HL-60 (cell line): ENCODE data around the gene ANTXR1.

ENCODE experiments used
- DNase-seq, 2 experiments: peaks; one replicate each; pipeline ENCODE4 v3.0.0-alpha.2; 2010 to 2020; ENCODE audit warnings: low read depth in 1 of 2, low spot score in 1 of 2
- H3K27ac ChIP-seq: fragments of 250-450 bp; sonication (Bioruptor Pico); replicated peaks from 2 replicates; pipeline ENCODE4 v1.5.1; 2020; ENCODE audit warnings: mild to moderate bottlenecking, moderate library complexity
- H3K27me3 ChIP-seq: fragments of 250-450 bp; sonication (Bioruptor Pico); 2 replicates; pipeline ENCODE4 v1.5.1; 2021; ENCODE audit warnings: mild to moderate bottlenecking, moderate library complexity; ENCODE audit not compliant: insufficient read depth, poor library complexity, severe bottlenecking
- H3K4me3 ChIP-seq: replicated peaks from 2 replicates; pipeline ENCODE4 v1.5.1; 2011; ENCODE audit warnings: mild to moderate bottlenecking, control low read depth, low read length; ENCODE audit not compliant: insufficient read depth
- GABPA ChIP-seq: IDR thresholded peaks from 2 replicates; pipeline ENCODE4 v1.6.1; 2012; ENCODE audit warnings: low read depth
- POLR2AphosphoS5 ChIP-seq: IDR thresholded peaks from 2 replicates; pipeline ENCODE4 v1.6.1; 2012; ENCODE audit warnings: low read depth
- SPI1 ChIP-seq: IDR thresholded peaks from 2 replicates; pipeline ENCODE4 v1.6.1; 2012; ENCODE audit warnings: low read depth, mild to moderate bottlenecking, borderline replicate concordance
- TF ChIP-seq, protein P1 (sequence below): IDR thresholded peaks from one replicate; pipeline ENCODE4 v1.5.1; 2011; ENCODE audit warnings: low read length, control low read depth, inconsistent platforms; ENCODE audit not compliant: insufficient read depth
- TF ChIP-seq, protein P2 (sequence below): IDR thresholded peaks from 2 replicates; pipeline ENCODE4 v1.6.1; 2012; ENCODE audit warnings: low read depth; ENCODE audit not compliant: insufficient replicate concordance

Gene ANTXR1

DNA sequence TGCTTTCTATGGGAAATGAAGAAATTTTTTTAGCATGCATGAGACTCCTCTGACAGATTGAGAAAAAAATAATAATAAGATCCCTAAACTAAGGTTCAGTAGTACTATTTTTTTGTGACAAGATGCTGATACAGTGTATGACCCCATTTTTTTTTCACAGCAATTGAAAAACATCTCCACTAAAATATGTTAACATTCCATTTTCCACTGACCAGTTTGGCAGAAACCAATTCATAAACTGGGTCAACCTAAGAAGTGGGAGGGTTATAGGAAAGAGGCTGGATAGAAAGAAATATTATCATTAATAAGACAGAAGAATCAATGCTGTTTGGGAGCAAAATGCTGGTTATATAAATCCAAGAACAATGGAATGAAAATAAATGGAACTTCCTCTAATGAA is 182.7 kb downstream of the ANTXR1 start:
- Histone ChIP-seq H3K27me3 (no peaks in the 10 kb centered on the region), H3K4me3 (no peak overlapping the region), H3K27ac (no peak overlapping the region)
- DNase-seq, result no peak
- TF ChIP-seq, protein P1, sequence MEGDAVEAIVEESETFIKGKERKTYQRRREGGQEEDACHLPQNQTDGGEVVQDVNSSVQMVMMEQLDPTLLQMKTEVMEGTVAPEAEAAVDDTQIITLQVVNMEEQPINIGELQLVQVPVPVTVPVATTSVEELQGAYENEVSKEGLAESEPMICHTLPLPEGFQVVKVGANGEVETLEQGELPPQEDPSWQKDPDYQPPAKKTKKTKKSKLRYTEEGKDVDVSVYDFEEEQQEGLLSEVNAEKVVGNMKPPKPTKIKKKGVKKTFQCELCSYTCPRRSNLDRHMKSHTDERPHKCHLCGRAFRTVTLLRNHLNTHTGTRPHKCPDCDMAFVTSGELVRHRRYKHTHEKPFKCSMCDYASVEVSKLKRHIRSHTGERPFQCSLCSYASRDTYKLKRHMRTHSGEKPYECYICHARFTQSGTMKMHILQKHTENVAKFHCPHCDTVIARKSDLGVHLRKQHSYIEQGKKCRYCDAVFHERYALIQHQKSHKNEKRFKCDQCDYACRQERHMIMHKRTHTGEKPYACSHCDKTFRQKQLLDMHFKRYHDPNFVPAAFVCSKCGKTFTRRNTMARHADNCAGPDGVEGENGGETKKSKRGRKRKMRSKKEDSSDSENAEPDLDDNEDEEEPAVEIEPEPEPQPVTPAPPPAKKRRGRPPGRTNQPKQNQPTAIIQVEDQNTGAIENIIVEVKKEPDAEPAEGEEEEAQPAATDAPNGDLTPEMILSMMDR, result no peak
- TF ChIP-seq GABPA (no peak), POLR2AphosphoS5 (no peak), SPI1 (no peak)
- TF ChIP-seq, protein P2, sequence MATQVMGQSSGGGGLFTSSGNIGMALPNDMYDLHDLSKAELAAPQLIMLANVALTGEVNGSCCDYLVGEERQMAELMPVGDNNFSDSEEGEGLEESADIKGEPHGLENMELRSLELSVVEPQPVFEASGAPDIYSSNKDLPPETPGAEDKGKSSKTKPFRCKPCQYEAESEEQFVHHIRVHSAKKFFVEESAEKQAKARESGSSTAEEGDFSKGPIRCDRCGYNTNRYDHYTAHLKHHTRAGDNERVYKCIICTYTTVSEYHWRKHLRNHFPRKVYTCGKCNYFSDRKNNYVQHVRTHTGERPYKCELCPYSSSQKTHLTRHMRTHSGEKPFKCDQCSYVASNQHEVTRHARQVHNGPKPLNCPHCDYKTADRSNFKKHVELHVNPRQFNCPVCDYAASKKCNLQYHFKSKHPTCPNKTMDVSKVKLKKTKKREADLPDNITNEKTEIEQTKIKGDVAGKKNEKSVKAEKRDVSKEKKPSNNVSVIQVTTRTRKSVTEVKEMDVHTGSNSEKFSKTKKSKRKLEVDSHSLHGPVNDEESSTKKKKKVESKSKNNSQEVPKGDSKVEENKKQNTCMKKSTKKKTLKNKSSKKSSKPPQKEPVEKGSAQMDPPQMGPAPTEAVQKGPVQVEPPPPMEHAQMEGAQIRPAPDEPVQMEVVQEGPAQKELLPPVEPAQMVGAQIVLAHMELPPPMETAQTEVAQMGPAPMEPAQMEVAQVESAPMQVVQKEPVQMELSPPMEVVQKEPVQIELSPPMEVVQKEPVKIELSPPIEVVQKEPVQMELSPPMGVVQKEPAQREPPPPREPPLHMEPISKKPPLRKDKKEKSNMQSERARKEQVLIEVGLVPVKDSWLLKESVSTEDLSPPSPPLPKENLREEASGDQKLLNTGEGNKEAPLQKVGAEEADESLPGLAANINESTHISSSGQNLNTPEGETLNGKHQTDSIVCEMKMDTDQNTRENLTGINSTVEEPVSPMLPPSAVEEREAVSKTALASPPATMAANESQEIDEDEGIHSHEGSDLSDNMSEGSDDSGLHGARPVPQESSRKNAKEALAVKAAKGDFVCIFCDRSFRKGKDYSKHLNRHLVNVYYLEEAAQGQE, result no peak

DNA sequence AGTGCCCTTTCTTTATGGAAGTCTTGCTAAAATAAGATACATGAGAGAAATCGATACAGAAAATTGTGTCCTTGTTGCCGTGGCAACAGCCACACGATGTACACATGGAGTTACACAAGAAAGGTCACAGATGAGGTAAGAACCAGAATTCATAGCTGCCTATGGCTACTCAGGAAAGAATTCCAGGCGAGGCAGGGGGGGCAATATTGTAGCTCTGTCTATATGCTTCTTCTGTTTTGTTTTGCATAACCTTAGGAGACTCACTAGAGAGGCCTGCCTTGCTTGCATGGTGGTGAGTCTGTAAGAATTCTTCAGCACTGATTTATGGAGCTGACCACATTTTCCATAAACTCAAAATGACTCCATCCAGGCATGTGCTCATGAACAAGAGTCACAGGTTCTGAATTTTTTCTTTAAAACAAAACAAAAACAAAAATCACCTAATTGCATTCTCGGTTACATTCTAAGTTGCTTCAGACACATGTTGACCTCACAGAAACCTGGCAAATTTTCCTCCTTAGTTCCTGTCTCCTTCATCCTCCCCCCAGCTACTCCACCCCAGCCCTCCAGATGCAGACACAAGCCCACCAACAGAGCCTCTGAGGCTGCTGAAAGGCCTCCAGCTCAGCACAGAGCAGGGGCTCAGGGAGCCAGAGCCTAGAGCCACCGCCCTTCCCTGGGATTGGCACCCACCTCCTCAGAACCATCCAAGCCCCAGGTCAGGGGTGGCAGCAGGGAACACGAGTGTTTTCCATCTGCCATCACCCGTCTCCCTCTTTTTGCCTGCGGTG is 183.5 kb downstream of the ANTXR1 start:
- TF ChIP-seq SPI1 (no peak), POLR2AphosphoS5 (no peak), GABPA (no peak)
- TF ChIP-seq, protein P1, result no peak
- TF ChIP-seq, protein P2, result no peak
- DNase-seq, result no peak

GRCh38 chr2:69200107-69200520 is 187.1 kb downstream of the ANTXR1 start:
- Histone ChIP-seq H3K27ac (no peak overlapping the region), H3K4me3 (no peak overlapping the region), H3K27me3 (no peaks in the 10 kb centered on the region)
- no peak for DNase-seq
- no peak for TF ChIP-seq POLR2AphosphoS5
- TF ChIP-seq SPI1, result no peak
- TF ChIP-seq, protein P2, result no peak
- TF ChIP-seq, protein P1, result no peak

More for the DNA sequence above, 183.5 kb downstream of the ANTXR1 start:
- no peak overlapping the region for H3K27ac ChIP-seq
- H3K4me3 ChIP-seq, result no peak overlapping the region
- H3K27me3 ChIP-seq, result no peaks in the 10 kb centered on the region
